GM04503 (cell line): ENCODE data around the gene GPR179.
A peak's percentile ranks its signal among the peaks of the same experiment; 100 is the strongest.

Experiments
- DNase-seq: peaks from one replicate; pipeline ENCODE4 v3.0.0-alpha.2; 2012; ENCODE audit warnings: low read depth

GPR179 gene, protein sequence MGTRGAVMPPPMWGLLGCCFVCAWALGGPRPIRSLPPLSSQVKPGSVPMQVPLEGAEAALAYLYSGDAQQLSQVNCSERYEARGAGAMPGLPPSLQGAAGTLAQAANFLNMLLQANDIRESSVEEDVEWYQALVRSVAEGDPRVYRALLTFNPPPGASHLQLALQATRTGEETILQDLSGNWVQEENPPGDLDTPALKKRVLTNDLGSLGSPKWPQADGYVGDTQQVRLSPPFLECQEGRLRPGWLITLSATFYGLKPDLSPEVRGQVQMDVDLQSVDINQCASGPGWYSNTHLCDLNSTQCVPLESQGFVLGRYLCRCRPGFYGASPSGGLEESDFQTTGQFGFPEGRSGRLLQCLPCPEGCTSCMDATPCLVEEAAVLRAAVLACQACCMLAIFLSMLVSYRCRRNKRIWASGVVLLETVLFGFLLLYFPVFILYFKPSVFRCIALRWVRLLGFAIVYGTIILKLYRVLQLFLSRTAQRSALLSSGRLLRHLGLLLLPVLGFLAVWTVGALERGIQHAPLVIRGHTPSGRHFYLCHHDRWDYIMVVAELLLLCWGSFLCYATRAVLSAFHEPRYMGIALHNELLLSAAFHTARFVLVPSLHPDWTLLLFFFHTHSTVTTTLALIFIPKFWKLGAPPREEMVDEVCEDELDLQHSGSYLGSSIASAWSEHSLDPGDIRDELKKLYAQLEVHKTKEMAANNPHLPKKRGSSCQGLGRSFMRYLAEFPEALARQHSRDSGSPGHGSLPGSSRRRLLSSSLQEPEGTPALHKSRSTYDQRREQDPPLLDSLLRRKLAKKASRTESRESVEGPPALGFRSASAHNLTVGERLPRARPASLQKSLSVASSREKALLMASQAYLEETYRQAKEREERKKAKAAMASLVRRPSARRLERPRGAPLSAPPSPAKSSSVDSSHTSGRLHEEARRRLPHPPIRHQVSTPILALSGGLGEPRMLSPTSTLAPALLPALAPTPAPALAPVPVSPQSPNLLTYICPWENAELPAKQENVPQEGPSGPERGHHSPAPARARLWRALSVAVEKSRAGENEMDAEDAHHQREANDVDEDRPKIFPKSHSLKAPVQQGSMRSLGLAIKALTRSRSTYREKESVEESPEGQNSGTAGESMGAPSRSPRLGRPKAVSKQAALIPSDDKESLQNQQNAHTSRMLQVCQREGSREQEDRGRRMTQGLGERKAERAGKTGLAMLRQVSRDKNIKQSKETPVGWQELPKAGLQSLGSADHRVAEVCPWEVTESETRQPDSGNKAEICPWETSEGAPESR (N-terminal part only)

DNA sequence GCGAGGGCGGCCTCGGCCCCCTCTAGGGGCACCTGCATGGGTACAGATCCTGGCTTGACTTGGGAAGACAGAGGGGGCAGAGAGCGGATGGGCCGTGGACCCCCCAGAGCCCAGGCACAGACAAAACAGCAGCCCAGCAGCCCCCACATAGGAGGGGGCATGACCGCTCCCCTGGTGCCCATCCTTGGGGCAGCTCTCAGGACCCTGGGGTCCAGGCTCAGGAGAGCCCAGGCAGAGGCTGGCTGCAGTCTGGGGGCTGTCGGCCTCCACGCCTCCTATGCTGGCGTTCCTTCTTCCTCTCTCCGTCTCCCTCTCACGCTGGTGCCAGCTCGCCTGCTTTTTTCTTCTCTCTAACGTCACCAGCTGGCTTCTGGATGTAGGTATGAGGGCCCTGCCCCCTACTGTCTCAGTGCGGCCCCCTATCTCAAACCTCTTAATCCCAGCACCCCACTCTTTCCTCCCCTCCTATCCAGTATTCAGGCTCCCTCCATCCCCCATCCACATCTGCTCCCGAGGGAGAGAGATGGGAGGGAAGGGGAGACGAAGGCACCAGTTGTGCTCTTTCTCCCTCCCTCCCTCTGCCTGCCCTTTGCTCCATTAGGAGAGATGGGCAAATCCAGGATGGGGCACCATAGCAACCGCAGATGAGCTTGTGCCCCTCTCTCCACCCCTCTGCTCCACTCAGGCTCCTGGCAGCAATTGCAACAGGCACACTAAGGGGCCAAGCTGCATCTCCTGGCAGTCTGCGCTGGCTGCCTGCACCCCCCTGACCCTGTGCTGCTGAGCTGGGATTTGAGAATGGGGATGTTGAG is at the start of gene GPR179:
Gene GPR179 (minus strand): TSS at position 349 of the 812 bp plus-strand sequence. CDS start 167 bp downstream, at position 182.
- no peak for DNase-seq

DNA sequence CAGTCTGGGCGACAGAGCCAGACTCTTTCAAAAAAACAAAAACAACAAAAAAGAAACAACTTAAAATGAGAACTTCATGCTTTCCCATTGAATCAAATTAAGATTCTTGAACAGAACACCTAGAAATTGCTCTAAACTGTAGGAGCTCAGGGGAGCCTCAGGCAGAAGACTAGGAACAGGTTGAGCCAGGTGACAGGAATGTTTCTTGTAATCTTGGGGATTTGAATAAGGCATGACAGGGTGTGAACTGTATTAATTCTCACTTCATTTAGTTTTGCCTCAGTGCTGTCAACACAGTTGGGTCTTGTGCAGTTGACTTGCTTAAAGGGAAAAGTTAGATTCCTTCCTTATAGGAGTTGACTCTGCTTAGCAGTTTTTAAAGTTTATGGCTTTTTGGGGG is 35.7 kb upstream of the GPR179 start:
- DNase-seq: no peak

DNA sequence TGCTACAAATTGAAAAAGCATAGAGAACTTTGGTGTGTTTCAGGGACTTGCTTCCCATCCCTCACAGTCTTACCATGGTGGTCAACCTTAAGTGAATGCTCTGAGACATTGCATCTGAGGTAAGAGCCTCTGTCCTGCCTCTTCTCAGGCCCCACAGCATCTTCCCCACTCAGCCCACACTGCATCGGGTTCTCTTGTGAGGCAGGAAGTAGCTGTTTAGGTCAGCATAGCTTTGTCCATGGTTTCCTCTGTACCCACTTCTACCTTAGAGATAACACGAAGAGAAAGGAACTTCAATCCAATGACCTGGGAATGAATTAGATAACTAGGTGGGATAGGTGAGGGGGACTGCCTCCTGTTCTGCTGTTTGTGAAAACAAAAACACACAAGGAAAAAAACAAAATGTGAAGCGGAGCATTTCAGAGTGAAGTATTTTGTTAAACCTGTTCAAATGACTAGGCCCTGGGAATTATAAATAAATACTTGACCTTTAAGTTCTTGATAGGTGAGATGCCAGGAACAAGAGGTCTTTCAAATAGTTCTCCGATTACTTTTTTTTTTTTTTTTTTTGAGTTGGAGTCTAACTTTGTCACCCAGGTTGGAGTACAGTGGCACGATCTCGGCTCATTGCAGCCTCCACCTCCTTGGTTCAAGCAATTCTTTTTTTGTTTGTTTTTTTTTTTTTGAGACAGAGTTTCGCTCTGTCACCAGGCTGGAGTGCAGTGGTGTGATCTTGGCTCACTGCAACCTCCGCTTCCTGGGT is 25.5 kb upstream of the GPR179 start:
- DNase-seq: no peak

DNA sequence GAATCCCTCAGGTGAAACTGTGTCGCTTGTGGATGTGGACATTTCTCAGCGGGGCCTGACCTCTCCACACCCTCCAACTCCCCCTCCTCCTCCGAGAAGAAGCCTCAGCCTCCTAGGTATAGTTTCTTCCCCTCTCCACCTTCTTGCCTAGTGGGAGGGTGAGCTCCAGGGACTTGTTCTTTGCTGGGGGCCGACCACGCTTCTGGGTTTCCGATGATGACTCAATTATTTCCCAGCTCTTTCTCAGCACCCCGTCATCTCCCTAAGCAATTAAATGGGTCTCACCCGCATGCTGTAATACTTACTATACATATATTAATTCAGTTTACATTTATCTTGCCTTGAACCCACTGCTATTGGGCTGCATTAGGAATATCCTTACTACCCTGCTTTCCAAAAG is 21.0 kb upstream of the GPR179 start:
- no peak for DNase-seq

DNA sequence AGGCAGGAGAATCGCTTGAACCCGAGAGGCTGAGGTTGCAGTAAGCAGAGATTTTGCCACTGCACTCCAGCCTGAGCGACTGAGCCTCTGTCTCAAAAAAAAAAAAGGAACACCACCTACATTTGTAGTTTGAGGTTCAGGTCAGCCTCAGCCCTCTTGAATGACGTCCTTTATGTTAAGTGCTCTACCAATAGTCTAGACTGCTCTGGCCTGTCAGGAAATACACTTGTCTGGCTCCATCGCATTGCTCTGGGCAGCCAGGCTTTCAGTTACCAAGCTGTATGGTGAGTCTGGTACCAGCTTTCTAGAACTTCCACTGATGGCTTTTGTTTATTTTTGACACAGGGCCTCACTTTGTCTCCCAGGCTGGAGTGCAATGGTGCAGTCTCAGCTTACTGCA is 19.3 kb upstream of the GPR179 start:
- no peak for DNase-seq

DNA sequence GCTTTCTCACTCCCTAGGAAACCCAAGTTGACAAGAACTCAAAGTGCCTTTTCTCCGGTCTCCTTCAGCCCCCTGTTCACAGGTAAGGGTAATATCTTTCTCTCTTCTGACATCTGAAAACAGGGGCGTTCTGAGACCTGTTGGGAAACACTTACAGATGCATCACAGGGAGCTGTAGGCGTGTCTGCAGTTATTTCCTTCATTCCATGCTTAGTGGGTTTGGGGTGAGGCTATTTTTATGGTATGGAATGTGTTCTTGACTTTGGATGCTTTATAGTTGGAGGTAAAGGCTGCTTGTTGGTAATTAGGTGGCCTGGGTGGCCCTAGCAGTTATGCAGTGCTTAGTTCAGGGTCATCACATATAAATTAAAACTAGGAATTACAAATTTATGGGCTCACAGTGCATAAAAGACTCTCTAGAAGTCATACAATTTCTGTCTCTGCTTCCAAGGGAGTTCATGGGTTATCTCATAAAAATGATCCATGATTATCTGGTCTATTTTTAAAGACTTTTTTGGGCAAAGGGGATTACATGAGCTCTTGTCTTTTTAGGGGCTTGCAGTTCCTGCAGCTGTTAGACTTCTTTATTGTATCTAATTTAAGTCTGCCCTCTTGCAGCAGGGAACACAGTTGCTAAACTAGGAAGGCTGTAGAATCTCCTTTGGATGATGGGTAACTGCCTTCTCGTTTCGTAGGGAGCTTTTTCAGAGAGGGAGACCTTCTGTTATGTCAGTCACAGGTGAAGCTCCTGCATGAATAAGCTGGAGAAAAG is 18.1 kb upstream of the GPR179 start:
- no peak for DNase-seq

DNA sequence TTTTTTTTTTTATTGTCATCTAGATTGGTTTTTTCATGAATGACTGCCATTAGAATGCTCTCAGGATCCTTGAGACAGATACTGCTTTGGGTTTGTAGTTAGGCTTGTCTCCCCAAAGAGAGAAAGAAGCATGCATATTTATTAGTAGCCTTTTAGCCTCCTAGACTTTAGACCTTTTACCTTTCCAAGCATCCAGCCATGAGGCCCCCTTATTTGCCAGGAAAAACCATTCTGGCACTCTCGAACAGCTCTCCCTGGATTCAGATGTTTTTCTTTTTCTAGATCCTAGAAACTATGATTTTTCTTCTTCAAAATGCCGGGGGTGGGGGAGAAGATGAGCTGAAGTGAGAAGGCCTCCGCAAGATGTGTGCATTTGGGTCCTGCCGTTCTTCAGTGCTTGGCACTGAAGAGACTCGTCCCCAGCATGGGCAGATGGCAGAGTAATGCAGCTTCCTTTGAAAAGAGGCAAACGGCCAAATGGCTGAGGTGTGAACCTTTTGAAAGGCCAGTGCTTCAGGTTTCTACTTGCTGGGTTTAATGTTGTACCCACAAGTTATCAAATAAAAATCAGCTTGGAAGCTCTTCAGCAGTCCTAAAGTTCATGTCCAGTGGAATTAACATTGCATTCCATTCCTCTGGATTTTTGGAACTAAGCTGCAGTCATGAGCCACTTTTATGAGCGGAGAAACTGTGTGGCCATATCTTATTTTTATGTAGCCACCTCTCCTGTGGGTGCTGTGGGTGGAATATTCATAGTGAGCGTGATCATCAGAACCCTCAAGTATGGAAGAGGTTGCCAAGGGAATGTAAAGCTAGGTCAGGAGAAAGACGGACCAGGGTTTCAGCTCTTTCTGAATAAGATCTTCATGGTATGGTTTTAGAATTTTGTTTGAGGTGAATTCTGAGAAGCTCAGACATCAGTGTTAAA is 15.1 kb upstream of the GPR179 start:
- DNase-seq: peak; percentile 16

DNA sequence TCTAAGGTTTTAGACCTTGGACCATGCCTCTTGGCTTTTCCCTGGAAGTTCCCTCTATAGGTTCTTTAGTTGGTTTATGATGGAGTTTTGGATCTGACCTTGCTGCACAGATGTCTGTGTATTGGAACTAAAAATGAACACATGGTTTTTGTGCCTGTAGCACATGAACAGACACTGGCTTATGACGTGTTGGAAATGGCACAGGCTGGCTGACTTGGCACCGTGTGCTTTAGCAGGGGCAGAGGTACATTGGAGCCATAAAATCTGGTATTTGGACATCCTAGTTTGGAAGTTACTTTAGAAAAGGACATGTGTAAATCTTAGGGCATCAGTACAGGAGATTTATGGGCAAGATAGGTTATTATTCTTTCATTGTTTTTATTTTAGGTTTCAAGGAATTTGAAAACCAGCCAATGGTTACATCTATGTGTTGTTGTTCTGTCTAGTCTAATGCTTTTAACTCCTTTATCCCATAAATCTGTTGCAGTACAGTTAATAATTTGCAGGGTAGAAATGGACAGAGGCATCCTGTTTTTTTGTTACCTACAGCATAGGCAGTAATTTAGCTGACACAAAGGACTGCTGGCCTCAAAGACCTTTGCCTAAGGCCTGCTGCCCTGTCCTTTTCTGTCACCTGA is 13.8 kb upstream of the GPR179 start:
- DNase-seq: no peak

DNA sequence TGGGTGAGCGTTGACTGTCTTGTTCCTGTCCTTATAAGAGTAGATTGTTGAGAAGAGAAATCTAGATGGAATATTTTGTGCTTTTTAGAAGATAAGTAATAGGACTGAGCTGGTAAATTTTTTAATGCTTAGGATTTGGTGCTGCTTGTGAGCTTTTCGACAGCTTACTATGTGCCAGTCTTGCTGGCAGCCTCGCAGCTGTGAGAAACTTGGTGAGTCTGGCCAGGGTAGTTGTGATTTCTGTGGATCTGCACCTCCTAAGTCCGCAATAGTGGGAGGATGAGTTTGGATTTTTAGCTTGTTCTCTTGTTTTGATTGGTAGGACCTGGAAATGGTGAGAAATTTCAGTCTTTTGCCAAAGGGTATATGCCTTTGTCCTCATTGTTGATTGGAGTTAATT is 11.5 kb upstream of the GPR179 start:
- DNase-seq: no peak

DNA sequence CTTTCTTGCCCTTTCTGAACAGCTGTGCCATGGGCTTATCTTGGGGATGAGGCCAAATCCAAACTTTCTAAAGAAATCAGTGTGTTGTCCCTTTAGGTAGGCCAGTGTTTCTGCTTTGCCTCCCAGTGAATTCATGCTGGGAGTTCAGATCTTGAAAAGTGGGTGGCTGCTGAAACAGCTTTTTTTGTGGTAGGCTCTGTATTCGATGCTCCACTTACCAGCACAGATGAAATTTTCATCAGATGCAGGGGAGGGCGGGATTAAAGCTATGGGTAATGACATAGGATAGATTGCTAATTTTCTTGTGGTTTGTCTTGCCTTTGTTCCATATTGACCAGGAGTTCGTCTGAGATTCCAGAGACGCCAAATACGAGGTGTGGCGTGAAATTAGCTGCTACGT is 10.7 kb upstream of the GPR179 start:
- DNase-seq: no peak

DNA sequence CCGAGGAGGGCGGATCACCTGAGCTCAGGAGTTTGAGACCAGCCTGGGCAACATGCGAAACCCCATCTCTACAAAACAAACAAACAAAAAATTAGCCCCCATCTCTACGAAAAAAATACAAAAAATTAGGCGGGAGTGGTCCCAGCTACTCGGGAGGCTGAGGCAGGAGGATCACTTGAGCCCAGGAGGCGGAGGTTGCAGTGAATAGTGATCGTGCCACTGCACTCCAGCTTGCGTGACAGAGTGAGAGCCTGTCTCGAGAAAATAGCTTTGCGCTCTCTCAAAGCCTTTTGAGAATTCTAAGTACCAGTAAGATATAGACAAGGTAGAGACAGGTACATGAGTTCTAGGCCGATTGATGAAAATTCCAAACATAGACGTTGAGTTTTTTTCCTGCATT is 9.9 kb upstream of the GPR179 start:
- DNase-seq: no peak

DNA sequence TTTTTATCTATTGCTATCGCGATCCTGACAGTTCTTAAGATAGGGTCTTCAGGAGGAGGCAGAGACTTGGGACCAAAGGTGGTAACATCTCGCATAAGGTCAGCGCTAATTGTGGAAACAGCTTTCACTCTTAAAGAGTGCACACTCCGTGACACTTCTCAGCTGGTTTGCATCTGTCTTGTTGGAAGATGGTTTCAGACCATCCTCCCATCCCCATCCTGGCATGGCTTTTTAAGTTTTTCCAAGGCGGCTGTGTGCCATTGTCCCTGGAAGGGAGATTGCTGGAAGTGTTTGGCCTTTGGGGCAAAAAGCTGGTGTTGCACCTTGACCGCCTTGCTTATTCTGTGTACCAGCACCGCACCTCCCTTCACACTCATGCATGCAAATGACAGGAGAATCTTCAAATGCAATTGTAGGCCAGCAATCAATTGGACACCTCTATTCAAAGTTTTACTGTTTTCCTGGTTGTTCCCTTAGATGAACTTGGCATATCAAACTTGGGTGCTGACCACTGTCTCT is 9.4 kb upstream of the GPR179 start:
- DNase-seq: no peak

DNA sequence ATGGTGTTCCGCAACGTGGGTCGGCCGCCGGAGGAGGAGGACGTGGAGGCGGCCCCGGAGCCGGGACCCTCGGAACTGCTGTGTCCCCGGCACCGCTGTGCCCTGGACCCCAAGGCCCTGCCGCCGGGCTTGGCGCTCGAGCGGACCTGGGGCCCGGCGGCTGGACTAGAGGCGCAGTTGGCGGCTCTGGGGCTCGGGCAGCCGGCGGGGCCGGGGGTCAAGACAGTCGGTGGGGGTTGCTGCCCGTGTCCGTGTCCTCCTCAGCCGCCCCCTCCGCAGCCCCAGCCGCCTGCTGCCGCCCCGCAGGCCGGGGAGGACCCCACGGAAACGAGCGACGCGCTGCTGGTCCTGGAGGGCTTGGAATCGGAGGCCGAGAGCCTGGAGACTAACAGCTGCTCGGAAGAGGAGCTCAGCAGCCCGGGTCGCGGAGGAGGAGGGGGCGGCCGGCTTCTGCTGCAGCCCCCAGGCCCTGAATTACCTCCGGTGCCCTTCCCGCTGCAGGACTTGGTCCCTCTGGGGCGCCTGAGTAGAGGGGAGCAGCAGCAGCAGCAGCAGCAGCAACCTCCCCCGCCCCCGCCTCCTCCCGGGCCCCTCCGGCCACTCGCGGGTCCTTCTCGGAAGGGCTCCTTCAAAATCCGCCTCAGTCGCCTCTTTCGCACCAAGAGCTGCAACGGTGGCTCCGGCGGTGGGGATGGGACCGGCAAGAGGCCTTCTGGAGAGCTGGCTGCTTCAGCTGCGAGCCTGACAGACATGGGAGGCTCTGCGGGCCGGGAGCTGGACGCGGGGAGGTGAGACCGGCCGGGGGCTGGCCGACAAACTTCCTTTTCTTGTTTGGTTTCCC is 8.7 kb upstream of the GPR179 start:
- no peak for DNase-seq

DNA sequence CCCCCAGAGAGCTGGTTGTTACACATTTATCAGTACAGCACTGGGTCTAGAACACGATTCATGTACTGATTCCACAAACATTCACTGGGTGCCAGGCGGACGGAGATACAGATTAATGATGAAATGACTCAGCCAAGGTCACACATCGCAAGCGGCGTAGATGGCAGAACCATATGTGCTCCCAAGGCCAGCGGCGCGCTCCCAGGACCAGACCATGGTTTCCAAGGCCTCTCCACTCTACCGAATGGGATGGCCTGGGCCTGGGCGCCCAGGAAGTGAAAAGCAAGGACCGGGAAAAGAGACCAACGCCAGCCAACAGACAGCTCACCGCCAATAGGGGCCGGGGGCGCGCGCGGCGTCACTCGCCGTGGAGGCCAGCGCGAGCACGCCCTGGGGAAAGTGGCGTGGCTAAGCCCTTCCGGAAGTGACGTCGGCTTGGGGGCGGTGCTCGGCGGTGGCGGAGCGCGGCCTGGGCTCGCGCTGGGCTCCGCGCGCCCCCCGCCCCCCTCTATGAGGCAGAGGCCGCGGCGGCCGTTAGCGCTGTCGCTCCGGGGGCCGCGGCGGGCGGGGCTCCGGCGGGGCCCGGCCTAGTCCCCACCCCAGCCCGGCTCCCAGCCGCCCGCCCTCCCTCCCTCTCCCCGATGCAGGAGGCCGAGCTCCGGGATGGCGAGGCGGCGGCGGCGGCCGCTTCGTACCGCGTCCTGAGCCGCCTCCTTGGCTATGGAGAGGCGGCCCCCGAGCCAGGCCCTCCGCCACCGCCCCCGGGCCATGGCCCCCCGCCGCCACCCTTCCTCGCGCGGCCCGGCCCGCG is 7.9 kb upstream of the GPR179 start, which contains the start of gene SOCS7:
Gene SOCS7 (plus strand): TSS at position 433 of the 811 bp plus-strand sequence. CDS start 209 bp downstream, at position 642.
- peak; percentile 51 for DNase-seq

DNA sequence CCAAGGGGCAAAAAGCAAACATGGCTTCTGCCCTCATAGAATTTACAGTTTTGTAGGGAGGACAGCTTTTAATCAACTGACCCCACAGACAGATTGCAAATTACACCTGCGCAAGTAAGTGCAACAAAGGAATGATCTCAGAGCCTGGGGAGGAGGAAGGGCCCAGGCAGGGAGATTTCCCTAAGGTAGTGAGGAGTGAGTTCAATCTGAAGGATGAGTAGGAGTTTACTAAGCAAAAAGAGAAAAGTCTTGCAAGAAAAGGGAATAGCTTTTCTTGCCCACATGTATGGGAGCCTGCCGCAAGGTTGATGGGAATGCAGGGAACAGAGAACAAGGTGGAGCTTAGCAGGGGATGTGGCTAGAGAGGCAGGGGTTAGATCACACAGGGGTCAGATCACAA is 6.3 kb upstream of the GPR179 start:
- no peak for DNase-seq

DNA sequence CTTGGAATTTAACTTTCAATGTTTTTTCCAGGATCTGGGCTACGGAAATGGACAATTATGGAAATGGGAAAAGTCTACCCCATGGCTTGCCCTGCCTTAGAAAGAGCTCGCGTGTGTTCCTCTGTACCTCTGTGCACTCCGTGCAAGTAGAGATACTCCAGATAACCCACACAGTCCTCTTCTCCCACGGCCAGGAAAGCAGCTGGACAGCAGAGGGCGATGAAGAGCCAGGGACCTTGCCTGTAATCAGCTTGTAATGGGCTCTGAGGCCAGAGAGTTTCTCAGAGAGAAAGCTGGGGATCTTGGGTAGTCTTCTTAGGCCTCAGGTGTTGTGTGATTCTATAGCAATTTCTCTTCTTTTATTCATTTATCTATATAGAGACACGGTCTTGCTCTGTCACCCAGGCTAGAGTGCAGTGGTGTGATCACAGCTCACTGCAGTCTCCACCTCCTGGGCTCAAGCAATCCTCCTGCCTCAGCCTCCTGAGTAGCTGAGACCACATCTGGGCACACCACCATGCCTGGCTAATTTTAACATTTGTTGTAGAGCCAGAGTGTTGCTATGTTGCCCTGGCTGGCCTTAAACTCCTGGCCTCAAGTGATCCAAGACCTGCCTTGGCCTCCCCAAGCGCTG is 5.5 kb upstream of the GPR179 start:
- peak; percentile 29 for DNase-seq
